ENCODE data around the gene MAP2K5.

MAP2K5 gene

DNA sequence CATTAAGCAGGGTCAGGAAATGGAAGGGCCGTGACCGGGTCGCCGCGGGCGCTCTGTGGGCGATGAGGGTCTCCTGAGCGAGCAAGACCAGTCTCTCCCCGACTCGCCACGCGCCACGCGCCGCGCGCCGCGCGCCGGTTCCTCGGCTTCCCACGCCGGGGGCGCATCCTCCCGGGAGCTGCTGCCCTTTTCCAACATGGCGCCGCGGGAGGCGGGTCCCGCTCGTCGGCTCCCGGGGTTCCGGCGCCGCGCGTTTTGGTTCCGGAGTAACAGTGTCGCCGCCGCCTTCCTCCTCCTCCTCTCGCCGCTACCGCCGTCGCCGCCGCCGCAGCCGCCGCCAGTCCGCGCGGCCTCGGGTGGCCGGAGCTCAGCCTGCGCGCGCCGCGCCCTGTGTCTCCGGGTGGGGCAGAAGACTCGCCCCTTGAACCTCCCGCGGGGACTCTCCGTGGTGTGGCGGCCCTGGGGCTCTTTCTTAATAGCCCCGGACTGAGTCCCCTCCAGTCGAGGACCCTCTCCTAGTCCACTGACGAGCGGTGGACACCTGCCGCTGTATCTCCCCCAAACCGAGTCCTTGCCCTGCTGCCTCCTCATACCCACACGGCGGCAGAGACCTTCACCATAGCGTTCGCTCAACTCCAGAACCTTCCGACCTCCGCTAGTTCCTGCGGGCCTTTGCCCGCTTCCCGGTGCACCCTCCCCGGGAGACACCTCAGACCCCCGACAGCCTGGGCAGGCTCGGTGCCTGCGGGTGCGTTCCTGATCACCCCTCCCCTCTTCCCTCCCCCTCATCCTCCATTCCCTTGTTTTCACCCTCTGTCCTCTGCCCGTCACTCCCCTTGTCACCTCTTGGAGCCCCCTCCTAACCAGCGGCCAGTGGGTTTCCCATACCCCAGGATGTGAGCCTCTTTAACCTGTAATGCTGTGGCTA, at the start of gene MAP2K5:
Gene MAP2K5, plus strand, starts transcription at position 284 of the 928 bp plus-strand sequence. Its CDS starts 633 bp downstream, at position 917.
- no peak for FAIRE-seq

DNA sequence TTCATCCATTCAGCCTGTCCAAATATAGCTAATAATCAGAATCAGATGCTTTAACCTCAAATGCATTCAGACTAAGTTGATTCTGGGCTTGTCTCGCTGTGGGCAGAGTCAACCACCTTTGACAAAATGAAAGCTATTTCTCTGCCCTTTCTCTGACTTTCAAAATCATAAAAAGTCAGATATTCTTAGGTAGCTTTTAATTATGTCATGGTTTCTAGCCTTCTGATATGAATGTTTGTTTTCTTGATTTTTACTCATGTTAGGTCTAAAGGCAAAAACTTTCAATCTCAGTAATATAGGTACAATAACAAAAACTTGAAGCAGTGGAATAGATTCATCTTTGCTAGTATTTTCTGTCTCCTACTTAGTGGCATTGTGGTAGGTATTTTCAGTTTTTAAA, 46.9 kb upstream of the MAP2K5 start:
- FAIRE-seq = no peak

DNA sequence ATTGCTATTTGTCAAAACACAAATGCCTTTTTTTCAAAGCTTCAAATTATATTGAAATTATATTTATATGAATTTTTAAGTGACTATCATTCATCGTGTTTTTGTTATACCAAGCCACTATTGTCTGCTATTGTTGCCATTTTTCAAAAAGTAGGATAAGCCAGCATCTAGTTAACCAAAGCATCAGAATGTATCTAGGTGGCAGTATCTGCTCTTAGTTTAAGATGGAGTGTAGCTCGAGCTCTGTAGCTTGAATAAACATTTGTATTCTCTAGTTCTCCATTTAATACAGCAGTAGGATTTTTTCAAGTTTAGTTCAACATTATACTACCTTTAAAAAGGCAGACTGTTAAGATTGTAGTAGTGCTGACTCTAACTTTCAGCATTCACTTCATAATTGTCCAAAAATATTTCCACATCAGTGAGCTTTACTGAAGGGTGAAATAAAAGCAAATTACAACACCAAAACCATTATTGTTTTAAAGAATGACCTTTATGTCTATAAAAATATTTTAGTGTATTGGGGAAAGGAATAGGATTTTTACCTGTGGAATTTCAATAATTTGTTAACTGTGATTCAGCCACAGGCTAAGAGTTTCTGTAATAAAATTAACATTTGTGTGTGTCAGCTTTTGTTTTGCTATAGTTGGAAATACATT, 41.2 kb upstream of the MAP2K5 start:
- FAIRE-seq = peak; percentile 68

DNA sequence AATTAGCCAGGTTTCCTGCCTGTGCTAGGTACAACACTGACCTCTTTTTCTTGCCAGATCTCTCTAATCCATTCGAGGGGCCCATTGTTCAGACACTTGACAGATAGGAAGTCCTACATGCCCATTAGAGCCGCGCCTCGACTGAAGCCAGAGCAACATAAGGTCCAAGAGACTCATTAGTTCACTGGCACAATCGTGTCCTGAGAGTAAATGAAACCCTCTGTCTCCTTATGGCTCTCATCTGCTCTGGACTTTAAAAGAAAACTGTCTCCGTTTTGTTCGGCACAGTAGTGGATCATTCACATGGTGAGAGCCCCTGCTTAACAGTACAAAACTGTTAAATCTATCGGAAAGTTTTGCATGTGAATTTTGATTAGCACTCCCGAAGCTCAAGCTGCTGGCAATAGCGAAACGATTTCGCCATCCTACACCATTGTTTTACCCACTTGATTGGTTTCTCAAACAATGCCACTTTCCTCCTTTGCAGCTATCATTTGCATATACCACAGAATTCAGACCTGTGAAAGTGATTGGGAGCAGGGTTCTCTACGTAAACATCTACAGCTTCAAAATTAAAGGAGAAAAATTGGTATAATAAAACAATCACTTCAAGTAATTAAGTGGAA, 40.6 kb upstream of the MAP2K5 start:
- FAIRE-seq = no peak

DNA sequence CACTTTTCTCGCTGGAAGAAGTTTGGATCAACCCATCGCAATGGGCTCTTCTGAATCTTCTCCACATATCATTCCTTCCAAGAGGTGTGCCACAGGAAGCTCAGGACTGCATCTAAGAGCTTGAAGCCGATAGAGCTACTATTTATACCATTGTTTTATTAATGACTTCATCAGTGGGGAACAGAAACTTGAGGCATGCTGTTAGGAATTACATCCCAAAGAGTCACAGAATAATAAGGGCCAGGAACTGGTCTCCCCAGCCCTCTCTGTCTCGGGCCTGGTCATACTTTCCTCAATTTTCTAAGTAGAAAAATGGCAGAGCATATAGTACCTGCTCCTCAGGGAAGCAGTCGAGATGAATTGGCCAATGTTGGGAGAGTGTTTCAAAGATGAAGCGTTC, 38.4 kb upstream of the MAP2K5 start:
- FAIRE-seq = no peak

DNA sequence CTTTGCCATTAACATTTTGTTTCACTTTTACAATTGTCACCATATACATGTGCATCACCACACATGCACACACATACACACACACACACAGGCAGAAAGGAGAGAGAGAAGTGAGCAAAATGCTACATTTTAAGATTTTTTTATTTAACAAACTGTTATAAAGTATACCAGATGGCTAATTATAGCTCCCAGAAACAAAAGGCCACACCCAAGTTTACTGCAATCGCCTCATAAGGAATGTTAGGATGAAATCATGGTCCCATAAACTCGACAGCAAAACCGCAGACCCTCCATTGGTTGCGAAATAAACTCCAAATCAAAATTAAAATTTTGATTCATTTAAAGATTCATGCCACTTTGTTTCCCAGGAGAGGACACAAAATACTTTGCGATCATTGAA, 37.7 kb upstream of the MAP2K5 start:
- peak; percentile 76 for FAIRE-seq

DNA sequence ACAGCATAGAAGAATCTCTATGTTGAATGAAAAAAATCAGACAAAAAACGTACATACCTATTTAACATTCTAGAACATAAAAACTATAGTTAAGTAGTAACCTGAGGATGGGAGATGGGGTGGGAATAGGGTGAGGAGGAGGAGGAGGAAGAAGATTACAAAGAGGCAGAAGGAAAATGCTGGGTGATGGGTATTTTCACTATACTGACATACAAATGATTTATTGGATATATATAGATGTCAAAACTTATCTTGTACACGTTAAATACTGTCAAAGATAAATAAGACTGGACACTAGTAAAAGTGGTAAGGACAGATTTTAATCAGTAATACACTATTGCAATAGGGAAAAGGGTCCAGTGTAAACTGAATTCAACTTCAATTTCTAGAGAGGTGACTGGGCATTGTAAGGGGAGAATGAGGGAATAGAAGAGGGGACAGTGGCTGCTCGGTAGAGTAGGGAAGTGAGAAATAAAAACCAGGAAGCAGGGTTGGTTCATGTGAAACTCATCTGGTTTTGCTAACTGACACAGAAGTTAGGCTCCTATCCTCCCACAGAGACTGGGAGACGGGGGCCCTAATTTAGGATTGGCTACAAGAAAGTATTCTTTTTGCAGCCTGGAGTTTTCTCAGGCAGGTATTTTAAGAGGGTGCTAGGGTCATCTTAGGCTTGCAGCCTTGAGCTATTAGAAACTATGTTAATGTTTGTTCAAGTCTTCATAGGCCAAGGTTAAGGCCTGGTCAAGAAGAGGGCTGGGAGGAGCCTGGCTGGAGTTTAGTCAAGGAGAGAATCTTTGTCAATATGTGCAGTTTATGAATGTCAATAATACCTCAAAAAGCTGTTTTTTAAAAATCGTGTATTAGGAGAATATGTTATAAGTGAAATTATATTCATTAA, 36.6 kb upstream of the MAP2K5 start:
- no peak for FAIRE-seq

DNA sequence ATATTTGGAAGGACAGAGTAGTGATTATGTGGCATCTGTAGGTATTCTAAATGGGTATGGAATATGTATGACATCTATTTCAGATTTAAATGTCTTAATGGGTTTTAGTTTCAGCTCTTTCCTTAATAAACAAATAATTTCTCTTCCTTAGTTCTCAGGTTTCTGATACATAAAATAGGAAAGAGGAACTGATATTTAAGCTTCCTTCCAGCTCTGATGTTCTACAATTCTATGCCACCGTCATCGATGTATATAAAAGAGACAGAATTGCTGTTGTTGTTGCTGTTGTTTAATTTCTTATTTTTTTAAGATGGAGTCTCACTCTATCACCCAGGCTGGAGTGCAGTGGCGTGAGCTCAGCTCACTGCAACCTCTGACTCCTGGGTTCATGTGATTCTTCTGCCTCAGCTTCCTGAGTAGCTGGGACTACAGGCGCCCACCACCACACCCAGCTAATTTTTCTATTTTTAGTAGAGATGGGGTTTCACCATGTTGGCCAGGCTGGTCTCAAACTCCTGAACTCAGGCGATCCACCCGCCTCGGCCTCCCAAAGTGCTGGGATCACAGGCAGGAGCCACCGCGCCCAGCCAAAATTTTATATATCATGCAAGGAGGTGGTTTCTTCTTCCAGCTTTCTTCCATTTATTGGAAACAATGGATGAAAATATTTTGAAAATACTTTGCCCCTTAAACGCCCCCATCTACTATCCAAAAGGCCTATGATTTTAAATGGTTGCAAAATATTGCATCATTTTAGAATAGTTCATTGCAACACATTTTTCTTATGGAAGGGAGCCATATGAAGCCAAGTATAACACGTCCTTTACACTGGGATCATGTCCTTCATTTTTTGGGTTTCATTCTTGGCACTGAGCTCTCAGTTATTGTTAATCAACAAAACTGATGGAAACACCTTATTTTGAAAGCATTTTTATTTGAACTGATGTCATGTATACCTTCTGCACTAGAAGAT, 35.4 kb upstream of the MAP2K5 start:
- FAIRE-seq = no peak

DNA sequence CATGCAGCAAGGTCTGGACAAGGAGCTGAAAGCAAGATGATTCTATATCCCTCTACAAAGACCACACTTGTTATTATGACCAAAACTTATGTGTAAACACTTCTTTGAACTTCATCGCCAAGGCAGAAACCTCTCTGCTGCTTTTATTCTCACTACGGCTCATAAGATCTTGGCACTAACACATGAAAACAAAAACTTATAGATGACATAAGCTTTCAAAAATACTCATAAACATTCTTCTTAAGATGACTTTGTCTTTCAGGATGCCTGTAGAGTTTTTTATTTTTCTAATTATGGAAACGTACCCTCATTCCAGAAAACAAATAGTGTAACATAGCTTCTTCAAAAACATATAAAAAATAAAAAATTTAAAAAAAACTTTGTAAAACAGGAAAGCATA, 34.1 kb upstream of the MAP2K5 start:
- FAIRE-seq = peak; percentile 41

DNA sequence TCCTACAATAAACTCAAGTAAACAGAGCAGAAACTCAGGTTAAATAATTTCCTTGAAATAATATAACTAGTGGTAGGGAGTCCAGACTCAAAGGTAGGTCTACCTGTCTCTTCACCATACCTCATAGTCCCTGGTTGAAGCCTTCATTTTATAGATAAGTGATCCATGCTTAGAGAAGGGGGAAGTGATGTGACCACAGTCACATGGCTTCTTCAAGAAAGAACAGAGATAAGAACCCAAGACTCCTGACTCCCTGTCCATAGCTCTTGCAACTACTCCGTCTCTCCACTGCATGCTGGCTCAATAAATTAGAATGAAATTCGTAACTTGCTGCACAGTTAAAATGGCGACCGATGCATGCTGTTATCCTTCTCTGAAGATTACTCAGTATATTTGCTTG, 32.6 kb upstream of the MAP2K5 start:
- no peak for FAIRE-seq

DNA sequence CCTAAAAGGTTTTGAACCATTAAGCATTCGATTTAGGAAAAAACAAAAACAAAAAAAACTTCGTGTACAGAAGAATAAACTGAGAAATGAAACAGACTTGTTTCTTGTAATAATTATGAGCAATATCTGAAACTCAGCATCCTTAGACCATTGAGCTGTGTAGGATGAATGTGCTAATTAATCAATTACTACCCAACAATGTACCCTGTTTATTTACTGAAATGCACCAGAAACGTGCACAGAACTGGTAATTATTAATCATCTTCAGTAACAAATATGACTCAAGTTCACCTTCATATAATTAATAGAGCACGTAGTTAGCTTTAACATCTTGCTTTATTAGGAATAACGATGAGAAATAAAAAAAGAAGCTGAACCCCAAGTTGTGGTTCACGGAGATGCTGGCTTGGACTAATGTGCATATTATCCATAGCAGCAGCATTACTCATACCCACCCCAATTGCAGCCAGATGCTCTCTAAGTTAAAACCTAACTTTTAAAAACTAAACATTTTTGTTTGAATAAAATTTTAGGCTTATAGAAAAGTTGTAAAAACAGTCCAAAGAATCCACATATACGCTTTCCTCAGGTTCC, 31.8 kb upstream of the MAP2K5 start:
- no peak for FAIRE-seq

DNA sequence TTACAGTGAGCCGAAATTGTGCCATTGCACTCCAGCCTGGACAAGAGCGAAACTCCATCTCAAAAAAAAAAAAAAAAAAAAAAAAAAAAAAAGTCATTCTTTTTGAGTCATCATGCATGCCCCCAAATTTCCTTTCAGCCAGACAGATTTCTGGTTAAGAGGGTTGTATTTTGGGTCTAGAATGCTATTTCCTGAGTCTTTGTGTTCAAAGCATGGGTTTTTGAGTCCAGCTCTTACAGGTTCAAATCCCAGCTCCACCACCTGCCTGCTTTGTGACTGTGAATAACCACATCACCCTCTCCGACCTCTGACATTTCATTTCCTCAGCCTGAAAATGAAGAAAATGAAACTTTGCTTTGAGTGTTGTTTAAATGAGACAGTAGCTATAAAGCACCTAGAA, 30.9 kb upstream of the MAP2K5 start:
- FAIRE-seq = no peak

DNA sequence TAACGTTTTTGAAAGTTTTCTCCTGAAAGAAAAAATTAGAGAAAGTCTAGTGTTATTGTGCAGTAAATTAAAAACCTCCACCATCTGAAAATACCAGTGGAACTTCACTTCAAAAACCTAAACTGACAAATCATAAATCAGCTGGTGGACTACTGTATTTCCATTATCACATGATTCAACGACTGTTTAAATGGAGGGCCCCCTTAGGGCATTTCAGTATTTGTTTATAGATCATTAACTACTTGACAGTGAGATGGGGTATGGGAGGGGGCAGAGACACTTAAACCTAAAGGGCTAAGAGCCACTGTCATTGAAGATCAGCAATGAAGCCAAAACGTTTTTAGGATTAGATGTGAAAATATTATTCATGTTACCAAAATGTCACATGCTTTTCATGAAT, 30.4 kb upstream of the MAP2K5 start:
- no peak for FAIRE-seq

DNA sequence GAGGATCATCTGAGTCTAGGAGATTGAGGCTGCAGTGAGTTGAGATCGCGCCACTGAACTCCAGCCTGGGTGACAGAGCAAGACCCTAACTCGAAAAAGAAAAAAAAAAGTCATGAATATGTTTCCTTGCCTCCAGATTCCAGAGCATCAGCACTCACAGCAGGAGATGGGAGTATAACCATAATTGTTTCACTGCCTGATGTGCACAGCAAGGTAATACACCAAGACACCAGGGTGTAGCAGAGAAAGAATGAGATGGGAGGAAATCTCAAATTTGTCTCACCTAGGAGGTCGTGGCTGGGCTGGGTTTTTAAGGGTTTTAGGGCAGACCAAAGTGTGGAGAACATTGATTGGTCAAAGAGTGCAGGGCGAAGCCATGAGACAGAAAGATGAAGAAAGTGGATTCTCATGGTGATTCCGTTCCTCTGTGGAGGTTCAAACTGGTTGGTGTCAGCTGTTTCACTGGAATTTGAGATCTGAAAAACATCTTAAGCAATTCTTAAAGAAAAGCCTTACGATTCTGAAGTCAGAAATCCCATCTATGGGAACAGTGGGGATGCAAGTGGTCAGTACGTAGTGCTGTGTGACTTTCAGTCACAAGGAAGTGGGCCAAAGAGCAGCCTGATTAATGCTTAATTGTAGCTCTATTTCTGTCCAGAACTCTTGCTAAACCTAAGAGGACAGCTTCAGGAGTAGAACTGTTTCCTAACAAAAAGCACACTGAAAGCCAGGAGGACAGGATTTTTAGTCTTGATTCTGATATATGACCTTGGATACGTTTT, 29.4 kb upstream of the MAP2K5 start:
- no peak for FAIRE-seq

DNA sequence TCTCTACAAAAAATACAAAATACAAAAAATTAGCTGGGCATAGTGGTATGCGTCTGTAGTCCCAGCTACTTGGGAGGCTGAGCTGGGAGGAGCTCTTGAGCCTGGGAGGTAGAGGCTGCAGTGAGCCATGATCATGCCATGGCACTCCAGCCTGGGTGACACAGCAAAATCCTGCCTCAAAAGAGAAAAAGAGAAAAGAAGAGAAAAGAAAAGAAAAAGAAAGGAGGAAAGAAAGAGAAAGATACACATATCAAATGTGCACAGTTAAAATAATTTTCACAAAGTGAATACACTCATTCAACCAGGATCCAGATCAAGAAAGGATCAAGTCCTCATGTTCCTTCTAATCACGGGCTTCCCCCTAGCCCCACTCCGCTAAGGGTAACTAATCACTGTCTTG, 27.4 kb upstream of the MAP2K5 start:
- FAIRE-seq = no peak

DNA sequence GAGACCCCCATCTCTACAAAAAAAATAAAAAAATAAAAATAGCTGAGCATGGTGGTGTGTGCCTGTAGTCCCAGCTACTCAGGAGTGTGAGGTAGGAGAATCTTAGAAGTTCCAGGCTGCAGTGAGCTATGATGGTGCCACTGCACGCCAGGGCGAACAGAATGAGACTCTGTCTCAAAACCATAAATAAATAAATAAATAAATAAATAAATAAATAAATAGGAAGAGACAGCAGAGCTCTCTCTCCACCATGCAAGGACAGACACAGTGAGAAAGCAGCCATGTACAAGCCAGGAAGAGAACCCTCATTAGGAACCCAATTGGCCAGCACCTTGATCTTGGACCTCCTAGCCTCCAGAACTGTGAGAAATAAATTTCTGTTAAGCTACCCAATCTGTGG, 26.9 kb upstream of the MAP2K5 start:
- no peak for FAIRE-seq

DNA sequence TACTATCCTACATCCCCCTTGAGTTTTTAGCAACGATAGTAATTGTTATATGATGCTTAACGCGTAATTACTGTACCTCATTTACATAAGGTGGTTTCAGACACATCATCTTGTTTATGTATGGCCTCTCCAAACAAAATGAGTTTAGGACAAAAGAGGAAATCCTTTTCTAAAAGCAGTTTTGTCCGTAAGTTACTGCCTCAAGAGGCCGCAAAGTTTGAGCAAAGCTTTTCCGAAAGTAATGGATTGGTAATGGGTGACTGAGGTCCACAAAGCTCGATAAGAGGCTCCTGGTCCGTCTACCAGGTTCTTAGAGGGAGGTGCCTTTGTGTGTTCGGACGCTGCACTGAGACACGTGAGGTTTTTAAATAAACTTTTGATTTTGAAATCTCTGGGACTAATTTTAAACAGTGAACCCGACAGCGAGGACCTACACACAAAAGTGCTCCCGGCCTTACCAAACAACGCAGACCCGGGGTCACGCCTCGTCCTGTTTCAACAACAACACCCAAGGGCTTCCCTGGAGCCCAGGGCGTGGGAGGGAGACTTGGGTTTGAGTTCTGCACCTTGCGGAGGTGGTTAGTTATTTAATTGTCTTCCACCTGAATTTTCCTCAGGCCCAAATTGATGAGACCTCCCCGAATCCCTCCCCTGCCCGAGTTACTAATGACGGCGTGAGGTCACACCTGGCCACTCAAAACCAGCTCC, 22.0 kb upstream of the MAP2K5 start:
- FAIRE-seq = no peak

DNA sequence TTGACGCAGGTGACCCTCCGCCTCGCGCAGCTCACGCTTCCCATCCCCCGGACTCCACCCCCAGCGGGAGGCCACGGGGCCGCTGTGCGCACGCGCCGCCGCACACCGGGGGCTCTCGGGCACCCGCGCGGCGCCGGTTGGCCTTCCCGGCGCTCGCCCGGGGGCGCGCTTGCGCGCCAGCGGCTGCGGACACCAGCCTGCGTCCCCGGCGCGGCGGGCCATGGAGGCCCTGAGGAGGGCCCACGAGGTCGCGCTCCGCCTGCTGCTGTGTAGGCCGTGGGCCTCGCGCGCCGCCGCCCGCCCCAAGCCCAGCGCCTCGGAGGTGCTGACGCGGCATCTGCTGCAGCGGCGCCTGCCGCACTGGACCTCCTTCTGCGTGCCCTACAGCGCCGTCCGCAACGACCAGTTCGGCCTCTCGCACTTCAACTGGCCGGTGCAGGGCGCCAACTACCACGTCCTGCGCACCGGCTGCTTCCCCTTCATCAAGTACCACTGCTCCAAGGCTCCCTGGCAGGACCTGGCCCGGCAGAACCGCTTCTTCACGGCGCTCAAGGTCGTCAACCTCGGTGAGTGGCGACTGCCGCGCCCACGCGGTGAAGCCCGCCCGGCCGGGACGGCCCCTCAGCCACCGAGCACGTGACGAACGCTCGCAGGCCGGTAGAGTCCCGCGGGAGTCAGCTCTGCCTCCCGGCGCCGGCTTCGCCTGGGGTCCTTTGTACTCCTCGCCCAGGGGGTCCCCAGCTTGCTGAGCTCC, 21.3 kb upstream of the MAP2K5 start, which contains the start of gene C15orf61:
Gene C15orf61, plus strand, starts transcription at position 103 of the 754 bp plus-strand sequence. Its CDS starts 118 bp downstream, at position 221.
- FAIRE-seq = no peak

Measured in endometrium (tissue), 2 donors.